Subcutaneous adipose tissue (tissue), 4 donors: ENCODE results near the gene SERTAD4. TPM values are rescaled to one million over a fixed set of nuclear protein-coding genes. Genes with fewer than 3 reads are reported as not detected.

ENCODE experiments used
- total RNA-seq, 4 donors: library from RNA; depleted of rRNA; stranded (reverse); fragments of >200 nt; gene quantifications; one replicate each; pipeline ENCODE4 v1.1.0, GENCODE V29; 2016
- TF ChIP-seq, protein P1 (sequence below): fragments of 450-650 bp; IDR thresholded peaks from one replicate; pipeline ENCODE4 v1.5.1; 2016; ENCODE audit warnings: low read depth, mild to moderate bottlenecking, control low read depth, antibody characterized with exemption, moderate library complexity

The SERTAD4 gene
- total RNA-seq, 4 donors from 2014 or later, result 0.85 to 5.1 (median 2.5) TPM

DNA sequence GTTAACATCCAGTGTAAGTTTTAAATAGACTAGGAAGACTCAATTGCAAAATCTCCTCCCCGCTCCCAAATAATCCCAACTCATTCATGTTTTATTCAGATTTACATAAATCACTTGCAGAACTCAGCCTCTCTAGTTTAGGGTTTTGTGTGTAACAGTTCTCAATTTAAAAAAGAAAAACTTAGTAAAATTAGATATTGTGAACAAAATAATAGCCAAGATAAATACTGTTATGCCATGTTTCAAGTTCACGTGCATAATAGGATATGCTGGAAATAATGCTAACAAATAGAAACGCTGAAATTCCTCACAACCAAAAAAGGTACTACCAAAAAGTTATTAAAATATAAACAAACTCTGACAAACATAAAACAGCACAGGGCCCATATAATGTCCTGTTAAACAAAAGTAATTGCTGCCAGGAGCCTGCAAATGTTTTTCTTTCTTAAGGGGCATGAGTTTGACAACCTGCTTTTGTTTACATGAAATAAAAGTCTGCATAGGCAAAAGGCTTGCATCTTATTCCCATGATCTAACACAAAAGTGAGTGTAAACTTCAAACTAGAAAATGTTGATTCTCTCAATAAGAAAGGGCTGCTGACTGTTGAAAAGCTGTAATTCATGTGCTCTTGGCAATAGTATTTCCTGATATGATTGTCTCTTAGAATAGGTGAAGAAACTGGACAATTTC, 2.9 kb downstream of the SERTAD4 start:
- TF ChIP-seq, protein P1, sequence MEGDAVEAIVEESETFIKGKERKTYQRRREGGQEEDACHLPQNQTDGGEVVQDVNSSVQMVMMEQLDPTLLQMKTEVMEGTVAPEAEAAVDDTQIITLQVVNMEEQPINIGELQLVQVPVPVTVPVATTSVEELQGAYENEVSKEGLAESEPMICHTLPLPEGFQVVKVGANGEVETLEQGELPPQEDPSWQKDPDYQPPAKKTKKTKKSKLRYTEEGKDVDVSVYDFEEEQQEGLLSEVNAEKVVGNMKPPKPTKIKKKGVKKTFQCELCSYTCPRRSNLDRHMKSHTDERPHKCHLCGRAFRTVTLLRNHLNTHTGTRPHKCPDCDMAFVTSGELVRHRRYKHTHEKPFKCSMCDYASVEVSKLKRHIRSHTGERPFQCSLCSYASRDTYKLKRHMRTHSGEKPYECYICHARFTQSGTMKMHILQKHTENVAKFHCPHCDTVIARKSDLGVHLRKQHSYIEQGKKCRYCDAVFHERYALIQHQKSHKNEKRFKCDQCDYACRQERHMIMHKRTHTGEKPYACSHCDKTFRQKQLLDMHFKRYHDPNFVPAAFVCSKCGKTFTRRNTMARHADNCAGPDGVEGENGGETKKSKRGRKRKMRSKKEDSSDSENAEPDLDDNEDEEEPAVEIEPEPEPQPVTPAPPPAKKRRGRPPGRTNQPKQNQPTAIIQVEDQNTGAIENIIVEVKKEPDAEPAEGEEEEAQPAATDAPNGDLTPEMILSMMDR, result no peak

DNA sequence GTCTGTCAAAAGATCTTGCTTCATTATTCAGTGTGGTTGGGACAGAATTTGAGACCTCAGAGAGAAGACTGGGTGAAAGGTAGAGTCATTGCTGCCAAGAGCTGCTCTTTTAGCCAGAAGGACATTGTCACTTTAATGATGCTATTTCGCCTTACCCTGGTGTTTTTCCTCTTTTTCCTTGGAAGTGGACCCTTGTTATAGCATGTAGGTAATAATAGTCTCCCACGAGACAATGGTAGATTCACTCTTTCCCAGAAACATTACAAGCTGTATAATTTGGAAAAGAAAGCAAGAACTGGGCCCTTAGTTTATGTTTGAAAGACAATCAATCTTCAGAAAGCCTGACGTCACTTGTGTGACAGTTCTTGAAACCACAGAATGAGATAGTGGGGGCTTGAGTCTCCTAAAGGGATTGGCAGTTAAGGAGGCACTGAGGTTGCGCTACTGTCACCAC, 3.8 kb downstream of the SERTAD4 start:
- TF ChIP-seq, protein P1, result no peak

DNA sequence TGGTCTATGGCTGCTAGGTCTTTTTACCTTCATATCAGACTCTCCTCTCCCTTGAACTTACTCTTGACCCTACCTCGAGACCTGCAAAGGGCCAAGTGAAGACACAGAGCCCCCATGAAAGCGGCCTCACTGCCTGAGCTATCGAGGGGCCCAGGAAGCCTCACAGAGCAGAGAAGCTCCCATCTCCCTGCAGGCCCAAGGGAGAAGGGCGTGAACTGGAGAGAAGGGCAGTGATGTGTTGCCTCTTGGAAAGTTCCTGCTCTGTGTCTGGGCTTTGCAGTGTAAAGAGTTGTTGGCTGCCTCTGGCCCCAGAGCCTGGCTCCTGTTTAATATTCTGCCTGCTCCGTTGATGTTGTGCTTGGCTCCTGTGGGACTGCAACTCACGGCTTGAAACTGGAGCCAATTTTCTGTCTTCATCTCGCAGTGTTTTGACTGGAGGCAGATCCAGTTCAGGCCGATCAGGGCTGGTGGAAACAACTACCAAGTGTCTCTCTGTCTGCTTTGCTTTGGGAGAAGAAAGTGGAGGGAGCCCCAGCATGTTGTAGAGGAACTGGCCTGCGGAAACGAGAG, 4.3 kb downstream of the SERTAD4 start:
- TF ChIP-seq, protein P1, result no peak

DNA sequence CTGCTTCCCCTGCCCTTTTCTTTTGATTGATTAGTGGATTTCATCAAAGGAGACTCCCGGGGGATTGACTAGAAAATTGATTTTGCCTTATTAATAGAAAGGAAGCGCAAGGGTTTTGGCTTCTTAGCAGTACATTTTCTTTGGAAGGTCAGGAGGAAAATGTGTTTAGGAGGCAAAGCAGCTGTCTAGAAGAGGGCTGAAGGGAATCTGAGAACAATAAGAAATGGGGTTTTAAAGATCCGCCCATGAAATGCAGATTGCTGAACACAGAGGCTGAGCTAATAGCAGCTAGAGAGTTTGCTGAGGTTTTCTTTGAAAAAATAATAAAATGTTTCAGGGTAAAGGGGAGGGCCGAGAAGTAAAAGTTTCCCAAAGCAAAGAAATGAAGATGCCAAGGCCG, 4.9 kb downstream of the SERTAD4 start:
- TF ChIP-seq, protein P1, result no peak

DNA sequence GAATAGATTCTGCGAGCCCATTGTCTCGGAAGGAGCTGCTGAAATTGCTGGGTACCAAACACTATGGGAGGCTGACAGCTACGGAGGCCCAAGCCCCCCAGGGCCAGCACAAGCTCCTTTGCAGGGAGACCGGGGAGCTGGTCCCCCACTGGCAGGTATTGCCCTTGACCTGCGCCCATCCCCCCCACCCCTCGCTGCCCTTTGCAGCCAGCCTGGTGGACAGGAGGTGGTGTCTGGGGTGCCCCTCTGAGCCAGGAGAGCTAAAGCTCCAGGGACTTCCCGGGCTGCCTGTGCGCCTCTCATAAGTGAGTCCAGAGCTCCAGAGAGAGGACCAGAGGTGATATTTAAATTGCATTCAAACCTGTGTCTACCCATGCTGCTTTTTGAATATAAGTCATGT, 5.4 kb downstream of the SERTAD4 start:
- TF ChIP-seq, protein P1, result no peak

DNA sequence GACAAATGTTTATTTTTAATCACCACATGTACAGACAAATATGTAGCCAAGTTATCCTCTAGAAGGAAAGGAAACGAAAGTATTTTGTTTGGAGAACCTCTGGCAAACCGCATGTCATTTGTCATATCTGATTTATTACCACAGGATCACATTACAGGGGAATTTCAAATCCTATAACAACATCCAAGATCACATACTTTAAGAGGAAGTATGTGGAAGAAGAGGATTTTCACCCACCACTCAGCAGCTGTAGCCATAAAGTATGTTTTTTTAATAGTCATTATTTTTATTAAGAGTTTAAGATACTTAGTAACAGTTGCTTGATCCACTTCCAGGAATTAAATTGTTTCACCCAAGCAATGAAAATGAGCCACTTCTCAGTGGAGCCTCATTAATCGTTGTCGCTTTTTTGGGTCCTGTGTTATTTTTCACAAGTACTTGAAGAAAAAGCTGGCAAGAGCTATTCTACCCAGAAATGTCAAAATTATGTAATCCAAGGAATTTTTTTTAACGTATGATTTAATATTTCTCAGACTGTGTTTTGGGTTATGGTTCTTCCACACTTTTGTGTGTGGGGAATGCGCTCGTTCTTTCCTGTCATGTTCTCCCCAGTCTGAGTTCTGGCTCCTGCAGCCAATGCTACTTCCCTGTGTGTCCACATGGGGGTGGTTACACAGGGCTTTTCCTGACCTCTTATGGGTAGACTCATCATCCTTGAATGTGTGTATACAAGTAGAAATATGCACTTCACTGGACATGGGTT, 6.9 kb downstream of the SERTAD4 start:
- TF ChIP-seq, protein P1, result no peak

DNA sequence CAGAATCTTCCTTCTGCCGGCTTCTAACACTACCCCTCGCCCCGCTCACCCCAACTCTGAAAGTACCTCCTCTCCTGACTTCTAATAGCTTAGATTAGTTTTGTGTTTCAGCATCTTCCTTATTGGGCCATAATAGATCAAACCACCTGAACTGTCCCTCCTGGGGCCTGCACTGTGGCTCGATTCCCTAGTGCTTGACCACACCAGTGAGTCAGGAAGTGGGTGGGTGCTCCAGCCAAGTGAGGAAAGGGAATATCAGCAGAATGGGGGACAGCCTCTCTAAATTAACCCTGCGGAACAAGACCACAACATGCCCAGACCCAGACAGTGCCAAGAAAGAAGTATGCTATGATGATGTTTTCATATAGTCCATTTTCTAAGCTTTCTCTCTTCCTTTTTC, 8.5 kb downstream of the SERTAD4 start:
- TF ChIP-seq, protein P1, result no peak
